GM23338 (cell line): Measurements from ENCODE around the gene SOX30. TPM values are rescaled to one million over a fixed set of nuclear protein-coding genes. Genes with fewer than 3 reads are reported as not detected.

Experiments used
- ATAC-seq: fragments of 200-7000 bp; cut with Tn5 transposase; 3 replicates; pipeline ENCODE4 v1.9.1; 2020
- DNase-seq: peaks from one replicate; pipeline ENCODE4 v3.0.0-alpha.2; 2015; ENCODE audit warnings: low spot score
- H2AFZ ChIP-seq: fragments of 200-600 bp; sonication (generic); 2 replicates; pipeline ENCODE4 v1.8.0; 2016; ENCODE audit warnings: antibody characterized with exemption, mild to moderate bottlenecking, moderate library complexity
- H3F3A ChIP-seq: fragments of 200-600 bp; sonication (generic); replicated peaks from 2 replicates; pipeline ENCODE4 v1.8.0; 2017; ENCODE audit warnings: antibody characterized with exemption, mixed run types, low read depth
- H3K27ac ChIP-seq: fragments of 200-600 bp; sonication (generic); 2 replicates; pipeline ENCODE4 v1.6.1; 2016; ENCODE audit warnings: low read depth
- H3K27me3 ChIP-seq: fragments of 200-600 bp; sonication (generic); 2 replicates; pipeline ENCODE4 v1.8.0; 2016; ENCODE audit warnings: mild to moderate bottlenecking, mixed run types, moderate library complexity; ENCODE audit not compliant: insufficient read depth
- H3K36me3 ChIP-seq: fragments of 200-600 bp; sonication (generic); 2 replicates; pipeline ENCODE4 v1.8.0; 2016; ENCODE audit warnings: mild to moderate bottlenecking; ENCODE audit not compliant: insufficient read depth
- H3K4me1 ChIP-seq: fragments of 200-600 bp; sonication (generic); 2 replicates; pipeline ENCODE4 v1.8.0; 2016; ENCODE audit warnings: mild to moderate bottlenecking, moderate library complexity; ENCODE audit not compliant: insufficient read depth
- H3K4me2 ChIP-seq: fragments of 200-600 bp; sonication (generic); 2 replicates; pipeline ENCODE4 v1.7.1; 2017; ENCODE audit warnings: mixed run types
- H3K4me3 ChIP-seq: fragments of 200-600 bp; sonication (generic); 2 replicates; pipeline ENCODE4 v1.6.1; 2016; ENCODE audit warnings: mixed run types
- H3K79me2 ChIP-seq: fragments of 200-600 bp; sonication (generic); replicated peaks from 2 replicates; pipeline ENCODE4 v1.8.0; 2017; ENCODE audit warnings: mild to moderate bottlenecking; ENCODE audit not compliant: insufficient read depth
- H3K9me2 ChIP-seq: fragments of 200-600 bp; sonication (generic); 2 replicates; pipeline ENCODE4 v1.8.0; 2017; ENCODE audit not compliant: insufficient read depth
- H4K20me1 ChIP-seq: fragments of 200-600 bp; sonication (generic); replicated peaks from 2 replicates; pipeline ENCODE4 v1.8.0; 2017; ENCODE audit warnings: mild to moderate bottlenecking; ENCODE audit not compliant: insufficient read depth
- H3K27ac Mint-ChIP-seq: 2 replicates; pipeline ENCODE4 v1.8.0; 2020; ENCODE audit warnings: inconsistent platforms, mild to moderate bottlenecking, moderate library complexity, mixed read lengths
- H3K27me3 Mint-ChIP-seq: 3 replicates; pipeline ENCODE4 v1.8.0; 2022; ENCODE audit warnings: low read depth, mild to moderate bottlenecking, moderate library complexity, mixed read lengths, inconsistent platforms; ENCODE audit not compliant: insufficient read depth, poor library complexity
- H3K36me3 Mint-ChIP-seq: 3 replicates; pipeline ENCODE4 v1.8.0; 2021; ENCODE audit warnings: low read depth, mild to moderate bottlenecking, inconsistent platforms, moderate library complexity, mixed read lengths
- H3K4me1 Mint-ChIP-seq: 3 replicates; pipeline ENCODE4 v1.8.0; 2020; ENCODE audit warnings: mild to moderate bottlenecking, inconsistent platforms, mixed read lengths
- H3K4me3 Mint-ChIP-seq: 3 replicates; pipeline ENCODE4 v1.8.0; 2021; ENCODE audit warnings: moderate library complexity, mild to moderate bottlenecking, inconsistent platforms, mixed read lengths
- H3K9me3 Mint-ChIP-seq: 3 replicates; pipeline ENCODE4 v1.8.0; 2020; ENCODE audit warnings: moderate library complexity, mild to moderate bottlenecking, inconsistent platforms, mixed read lengths
- CREB1 ChIP-seq: fragments of 250-450 bp; sonication (Bioruptor Pico); IDR thresholded peaks from 2 replicates; pipeline ENCODE4 v1.5.0; 2020; ENCODE audit warnings: low read depth, mild to moderate bottlenecking, moderate library complexity
- CTCF ChIP-seq, 2 experiments: fragments of 200-600 bp in 1 of 2; sonication (generic) in 1 of 2; conservative IDR thresholded peaks; 2 replicates each; pipeline versions ENCODE4 v1.5.1 to v1.6.1; 2016 to 2017; ENCODE audit warnings: antibody characterized with exemption in 2 of 2, low read depth in 2 of 2, mild to moderate bottlenecking in 2 of 2, moderate library complexity in 1 of 2
- ETS1 ChIP-seq: IDR thresholded peaks from 2 replicates; pipeline ENCODE4 v1.6.1; 2016; ENCODE audit warnings: antibody characterized with exemption
- EZH2 ChIP-seq: fragments of 200-600 bp; sonication (generic); IDR thresholded peaks from one replicate; pipeline ENCODE4 v1.8.0; 2017; ENCODE audit warnings: antibody characterized with exemption, mild to moderate bottlenecking, low read depth; ENCODE audit not compliant: unreplicated experiment
- EZH2phosphoT487 ChIP-seq: fragments of 200-600 bp; sonication (generic); IDR thresholded peaks from one replicate; pipeline ENCODE4 v1.8.1; 2018; ENCODE audit warnings: antibody characterized with exemption; ENCODE audit not compliant: unreplicated experiment
- JUNB ChIP-seq: IDR thresholded peaks from one replicate; pipeline ENCODE4 v1.6.1; 2016; ENCODE audit warnings: antibody characterized with exemption; ENCODE audit not compliant: unreplicated experiment
- NANOG ChIP-seq: IDR thresholded peaks from 2 replicates; pipeline ENCODE4 v1.6.1; 2016; ENCODE audit warnings: antibody characterized with exemption, borderline replicate concordance
- POLR2AphosphoS5 ChIP-seq: IDR thresholded peaks from 2 replicates; pipeline ENCODE4 v1.6.1; 2016; ENCODE audit warnings: antibody characterized with exemption, low read depth
- STAT1 ChIP-seq: IDR thresholded peaks from one replicate; pipeline ENCODE4 v1.6.1; 2016; ENCODE audit warnings: antibody characterized with exemption; ENCODE audit not compliant: unreplicated experiment
- ZNF114 ChIP-seq: fragments of 250-450 bp; sonication (Bioruptor Pico); IDR thresholded peaks from 2 replicates; pipeline ENCODE4 v1.5.0; 2020; ENCODE audit warnings: mild to moderate bottlenecking, moderate library complexity
- ZNF331 ChIP-seq: fragments of 250-450 bp; sonication (Bioruptor Pico); IDR thresholded peaks from 2 replicates; pipeline ENCODE4 v1.5.0; 2020; ENCODE audit warnings: low read depth, mild to moderate bottlenecking, moderate library complexity
- polyA plus RNA-seq: library from polyadenylated mRNA; unstranded; fragments of >200 nt; fragmentation: Nextera tagmentation; extraction: Ambion mirVana; gene quantifications from 2 replicates; pipeline ENCODE4 v1.2.1, GENCODE V29; 2016
- total RNA-seq: library from RNA; depleted of rRNA; stranded (reverse); fragments of >200 nt; shearing (Covaris generic); gene quantifications from 2 replicates; pipeline ENCODE4 v1.2.3, GENCODE V29; 2014
- TF ChIP-seq, protein P1 (sequence below): IDR thresholded peaks from one replicate; pipeline ENCODE4 v1.6.1; 2018; ENCODE audit warnings: antibody characterized with exemption; ENCODE audit not compliant: unreplicated experiment

Gene SOX30
- total and polyA plus RNA-seq, 2 experiments from 2014 or later, result 0.47 to 1.3 TPM

DNA sequence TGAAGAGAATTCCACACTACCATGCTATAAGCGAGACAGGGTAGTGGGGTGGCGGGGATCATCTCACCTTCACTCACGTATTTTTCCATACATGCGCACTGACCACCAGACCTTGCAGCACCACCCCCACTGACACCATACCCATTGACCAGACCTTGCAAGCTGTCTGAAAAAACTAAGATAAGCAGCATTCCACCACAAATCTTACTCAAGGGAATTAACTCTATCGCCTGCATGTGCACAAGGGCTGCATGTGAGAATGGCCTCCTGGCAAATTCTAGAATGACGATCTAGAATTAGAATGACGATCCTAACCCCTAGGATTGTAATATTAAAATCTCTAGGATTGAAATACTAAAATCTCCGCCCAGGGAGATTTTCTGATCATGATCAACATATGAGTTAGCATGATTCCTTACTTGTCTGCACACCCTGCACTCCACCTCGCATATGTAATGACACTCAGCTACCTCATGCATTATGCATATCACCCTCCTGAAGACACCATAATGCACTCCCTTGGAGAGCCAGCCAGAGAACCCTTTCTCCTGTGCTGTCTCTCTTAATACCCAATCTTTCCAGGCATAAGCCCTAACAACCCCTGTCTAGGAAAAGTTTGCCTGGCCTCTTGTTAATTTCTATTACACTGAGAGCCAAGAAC lies 11.7 kb downstream of the SOX30 start:
- Histone ChIP-seq H3K27ac (no peak overlapping the region), H3K9me2 (no peaks in the 10 kb centered on the region), H3K4me1 (0 out of 2 replicates have a peak, but pooled peaks cover 10% of the 10 kb centered on the region), H3K4me3 (no peak overlapping the region), H3K36me3 (no peaks in the 10 kb centered on the region), H2AFZ (no peak overlapping the region), H3F3A (no peaks in the 10 kb centered on the region), H4K20me1 (no peaks in the 10 kb centered on the region), H3K4me2 (no peak overlapping the region), H3K79me2 (no peaks in the 10 kb centered on the region), H3K27me3 (no peaks in the 10 kb centered on the region)
- peaks cover 8% of the 10 kb centered on the region for H3K4me1 Mint-ChIP-seq
- no peak overlapping the region for H3K27ac Mint-ChIP-seq
- H3K9me3 Mint-ChIP-seq, result no peaks in the 10 kb centered on the region
- DNase-seq, result no peak
- no peak for ATAC-seq
- H3K27me3 Mint-ChIP-seq, result peaks cover under 1% of the 10 kb centered on the region
- H3K4me3 Mint-ChIP-seq, result no peak overlapping the region
- H3K36me3 Mint-ChIP-seq, result no peaks in the 10 kb centered on the region
- TF ChIP-seq ZNF331 (CRISPR knock-in tag), result no peak
- TF ChIP-seq ZNF114 (CRISPR knock-in tag), result no peak
- no peak for TF ChIP-seq JUNB

- Histone ChIP-seq H3K36me3 (no peaks in the 10 kb centered on the region), H2AFZ (no peak overlapping the region), H3K4me2 (no peak overlapping the region), H3K4me3 (no peak overlapping the region), H3F3A (no peaks in the 10 kb centered on the region), H3K27me3 (no peaks in the 10 kb centered on the region), H3K4me1 (no peaks in the 10 kb centered on the region), H4K20me1 (no peaks in the 10 kb centered on the region), H3K79me2 (no peaks in the 10 kb centered on the region), H3K9me2 (no peaks in the 10 kb centered on the region), H3K27ac (no peak overlapping the region)
- DNase-seq (no peak), ATAC-seq (no peak)
- no peaks in the 10 kb centered on the region for H3K9me3 Mint-ChIP-seq
- no peak overlapping the region for H3K4me3 Mint-ChIP-seq
- no peaks in the 10 kb centered on the region for H3K36me3 Mint-ChIP-seq
- no peaks in the 10 kb centered on the region for H3K4me1 Mint-ChIP-seq
- no peaks in the 10 kb centered on the region for H3K27me3 Mint-ChIP-seq
- H3K27ac Mint-ChIP-seq, result no peak overlapping the region
- TF ChIP-seq ETS1 (no peak), EZH2phosphoT487 (no peak), POLR2AphosphoS5 (no peak), ZNF114 (CRISPR knock-in tag) (no peak), CTCF (conservative IDR thresholded peaks at IDR 0.05; ENCODE audit: low read depth in 2 of 2) (no peak), JUNB (no peak), ZNF331 (CRISPR knock-in tag) (no peak), STAT1 (no peak), NANOG (no peak), EZH2 (no peak), CREB1 (no peak)
- TF ChIP-seq, protein P1, sequence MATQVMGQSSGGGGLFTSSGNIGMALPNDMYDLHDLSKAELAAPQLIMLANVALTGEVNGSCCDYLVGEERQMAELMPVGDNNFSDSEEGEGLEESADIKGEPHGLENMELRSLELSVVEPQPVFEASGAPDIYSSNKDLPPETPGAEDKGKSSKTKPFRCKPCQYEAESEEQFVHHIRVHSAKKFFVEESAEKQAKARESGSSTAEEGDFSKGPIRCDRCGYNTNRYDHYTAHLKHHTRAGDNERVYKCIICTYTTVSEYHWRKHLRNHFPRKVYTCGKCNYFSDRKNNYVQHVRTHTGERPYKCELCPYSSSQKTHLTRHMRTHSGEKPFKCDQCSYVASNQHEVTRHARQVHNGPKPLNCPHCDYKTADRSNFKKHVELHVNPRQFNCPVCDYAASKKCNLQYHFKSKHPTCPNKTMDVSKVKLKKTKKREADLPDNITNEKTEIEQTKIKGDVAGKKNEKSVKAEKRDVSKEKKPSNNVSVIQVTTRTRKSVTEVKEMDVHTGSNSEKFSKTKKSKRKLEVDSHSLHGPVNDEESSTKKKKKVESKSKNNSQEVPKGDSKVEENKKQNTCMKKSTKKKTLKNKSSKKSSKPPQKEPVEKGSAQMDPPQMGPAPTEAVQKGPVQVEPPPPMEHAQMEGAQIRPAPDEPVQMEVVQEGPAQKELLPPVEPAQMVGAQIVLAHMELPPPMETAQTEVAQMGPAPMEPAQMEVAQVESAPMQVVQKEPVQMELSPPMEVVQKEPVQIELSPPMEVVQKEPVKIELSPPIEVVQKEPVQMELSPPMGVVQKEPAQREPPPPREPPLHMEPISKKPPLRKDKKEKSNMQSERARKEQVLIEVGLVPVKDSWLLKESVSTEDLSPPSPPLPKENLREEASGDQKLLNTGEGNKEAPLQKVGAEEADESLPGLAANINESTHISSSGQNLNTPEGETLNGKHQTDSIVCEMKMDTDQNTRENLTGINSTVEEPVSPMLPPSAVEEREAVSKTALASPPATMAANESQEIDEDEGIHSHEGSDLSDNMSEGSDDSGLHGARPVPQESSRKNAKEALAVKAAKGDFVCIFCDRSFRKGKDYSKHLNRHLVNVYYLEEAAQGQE, result no peak
Measured at GRCh38 chr5:157630341-157630740, 21.9 kb downstream of the SOX30 start.
